Nasal cavity respiratory epithelium epithelial cell of viscerocranial mucosa (primary cell): ENCODE measurements around the gene DNAJC15. TPM values are rescaled to one million over a fixed set of nuclear protein-coding genes. Genes with fewer than 3 reads are reported as not detected.

Experiments used
- total RNA-seq: library from RNA; depleted of rRNA; stranded (reverse); fragments of >200 nt; gene quantifications from 2 replicates; pipeline ENCODE4 v1.2.3, GENCODE V29; 2014

Gene DNAJC15
- 10.6 and 19.6 TPM in 2 replicates for total RNA-seq

GRCh38 chr13:43023289-43023963, at the start of gene DNAJC15:
DNAJC15 (plus strand) TSS chr13:43023586; CDS start chr13:43023627, 41 bp downstream.

GRCh38 chr13:42991898-42992763, 31.3 kb upstream of the DNAJC15 start, which contains the start of gene EPSTI1:
EPSTI1 (minus strand) TSS chr13:42992241; CDS start chr13:42992165, 76 bp downstream.

Other genes starting within 250 kb of the DNAJC15 start
- gene FAM216B, start 242.0 kb upstream of the DNAJC15 start, total RNA-seq, result not detected in 2 replicates
- 1.7 and 10.7 TPM in 2 replicates for gene EPSTI1, start 31.3 kb upstream of the DNAJC15 start, total RNA-seq